ENCODE measurements around the gene CNTNAP5. TPM values are rescaled to one million over a fixed set of nuclear protein-coding genes. Genes with fewer than 3 reads are reported as not detected.

Gene CNTNAP5
- total RNA-seq, 1 donor from 2014 or later, result 22.0 TPM

DNA sequence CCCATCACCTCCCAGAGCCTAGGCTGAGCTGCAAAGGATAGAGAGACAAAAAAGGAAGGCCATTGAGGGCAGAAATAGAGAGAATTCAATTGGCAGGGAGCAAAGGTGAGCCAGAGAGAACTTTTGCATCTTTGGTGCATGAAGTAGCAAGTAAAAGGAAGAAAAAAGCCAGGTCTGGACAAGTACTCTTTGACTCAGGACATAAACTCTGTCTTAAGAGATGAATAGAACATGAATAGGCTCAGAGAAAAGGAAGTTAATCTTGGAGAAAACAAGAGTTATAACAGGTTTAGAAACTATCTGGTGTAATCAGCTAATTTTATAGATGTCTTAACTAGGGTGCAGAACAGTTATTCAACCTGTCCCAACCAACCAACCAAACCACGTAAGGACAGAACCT, 95.2 kb downstream of the CNTNAP5 start:
- no peaks in the 10 kb centered on the region for H3K27me3 Mint-ChIP-seq (ENCODE audit: unreplicated experiment)
- peaks cover 11% of the 10 kb centered on the region for H3K36me3 Mint-ChIP-seq (ENCODE audit: unreplicated experiment)
- peaks cover 2% of the 10 kb centered on the region for H3K9me3 Mint-ChIP-seq (ENCODE audit: unreplicated experiment)
- H3K27ac Mint-ChIP-seq (ENCODE audit: unreplicated experiment), result no peak overlapping the region
- DNase-seq, result no peak
- no peak overlapping the region for H3K4me3 Mint-ChIP-seq (ENCODE audit: unreplicated experiment)
- TF ChIP-seq, protein P1, sequence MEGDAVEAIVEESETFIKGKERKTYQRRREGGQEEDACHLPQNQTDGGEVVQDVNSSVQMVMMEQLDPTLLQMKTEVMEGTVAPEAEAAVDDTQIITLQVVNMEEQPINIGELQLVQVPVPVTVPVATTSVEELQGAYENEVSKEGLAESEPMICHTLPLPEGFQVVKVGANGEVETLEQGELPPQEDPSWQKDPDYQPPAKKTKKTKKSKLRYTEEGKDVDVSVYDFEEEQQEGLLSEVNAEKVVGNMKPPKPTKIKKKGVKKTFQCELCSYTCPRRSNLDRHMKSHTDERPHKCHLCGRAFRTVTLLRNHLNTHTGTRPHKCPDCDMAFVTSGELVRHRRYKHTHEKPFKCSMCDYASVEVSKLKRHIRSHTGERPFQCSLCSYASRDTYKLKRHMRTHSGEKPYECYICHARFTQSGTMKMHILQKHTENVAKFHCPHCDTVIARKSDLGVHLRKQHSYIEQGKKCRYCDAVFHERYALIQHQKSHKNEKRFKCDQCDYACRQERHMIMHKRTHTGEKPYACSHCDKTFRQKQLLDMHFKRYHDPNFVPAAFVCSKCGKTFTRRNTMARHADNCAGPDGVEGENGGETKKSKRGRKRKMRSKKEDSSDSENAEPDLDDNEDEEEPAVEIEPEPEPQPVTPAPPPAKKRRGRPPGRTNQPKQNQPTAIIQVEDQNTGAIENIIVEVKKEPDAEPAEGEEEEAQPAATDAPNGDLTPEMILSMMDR (IDR thresholded peaks at IDR 0.05; ENCODE audit: partially characterized antibody, unreplicated experiment), result no peak
- no peaks in the 10 kb centered on the region for H3K4me1 Mint-ChIP-seq (ENCODE audit: low read depth, unreplicated experiment)

DNA sequence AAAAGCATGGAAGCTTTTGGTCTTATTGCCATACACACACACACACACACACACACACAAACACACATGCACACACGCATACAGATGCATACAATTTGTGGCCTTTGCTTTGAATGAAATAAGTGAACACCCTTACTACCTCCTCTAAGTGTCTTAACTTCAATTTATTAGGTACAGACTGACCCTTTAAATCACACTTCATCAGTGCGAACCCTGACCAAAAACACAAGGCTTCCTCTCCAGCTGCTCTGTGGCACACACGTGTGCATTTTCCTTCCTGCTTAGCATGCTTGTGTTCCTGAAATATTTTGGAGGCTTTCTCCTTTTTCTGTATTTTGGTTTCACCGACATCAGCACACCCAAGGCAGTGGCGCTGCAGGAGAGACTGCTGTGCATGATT, 96.0 kb downstream of the CNTNAP5 start:
- H3K4me1 Mint-ChIP-seq (ENCODE audit: low read depth, unreplicated experiment), result no peaks in the 10 kb centered on the region
- no peak overlapping the region for H3K27ac Mint-ChIP-seq (ENCODE audit: unreplicated experiment)
- peaks cover 11% of the 10 kb centered on the region for H3K36me3 Mint-ChIP-seq (ENCODE audit: unreplicated experiment)
- DNase-seq, result no peak
- peaks cover 2% of the 10 kb centered on the region for H3K9me3 Mint-ChIP-seq (ENCODE audit: unreplicated experiment)
- no peak overlapping the region for H3K4me3 Mint-ChIP-seq (ENCODE audit: unreplicated experiment)
- no peaks in the 10 kb centered on the region for H3K27me3 Mint-ChIP-seq (ENCODE audit: unreplicated experiment)
- TF ChIP-seq, protein P1 (IDR thresholded peaks at IDR 0.05; ENCODE audit: partially characterized antibody, unreplicated experiment), result no peak

DNA sequence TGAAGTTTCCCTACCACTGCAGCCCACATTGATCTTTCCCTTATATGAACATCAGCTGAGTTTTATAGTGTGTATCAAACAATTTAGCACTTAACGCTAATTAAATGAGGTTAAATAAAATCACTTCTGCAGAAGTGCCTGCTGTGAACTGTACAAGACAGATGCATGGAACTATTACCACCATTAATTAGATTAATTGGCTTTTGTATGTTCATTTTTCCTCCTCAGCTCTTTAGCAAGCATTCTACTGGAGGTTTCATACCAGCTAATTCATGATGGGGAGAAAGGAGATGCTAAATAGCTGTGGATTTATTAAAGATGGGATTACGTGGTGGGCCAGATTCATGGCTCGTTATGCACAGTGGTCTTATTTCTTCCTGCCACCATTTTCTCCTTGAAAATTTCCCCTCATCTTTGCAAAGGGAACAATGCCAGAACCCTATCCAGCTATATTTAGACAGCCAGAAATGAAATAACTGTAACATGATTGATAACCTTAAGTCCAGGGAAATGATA, 96.7 kb downstream of the CNTNAP5 start:
- H3K27me3 Mint-ChIP-seq (ENCODE audit: unreplicated experiment), result no peaks in the 10 kb centered on the region
- no peak for DNase-seq
- H3K4me3 Mint-ChIP-seq (ENCODE audit: unreplicated experiment), result no peak overlapping the region

DNA sequence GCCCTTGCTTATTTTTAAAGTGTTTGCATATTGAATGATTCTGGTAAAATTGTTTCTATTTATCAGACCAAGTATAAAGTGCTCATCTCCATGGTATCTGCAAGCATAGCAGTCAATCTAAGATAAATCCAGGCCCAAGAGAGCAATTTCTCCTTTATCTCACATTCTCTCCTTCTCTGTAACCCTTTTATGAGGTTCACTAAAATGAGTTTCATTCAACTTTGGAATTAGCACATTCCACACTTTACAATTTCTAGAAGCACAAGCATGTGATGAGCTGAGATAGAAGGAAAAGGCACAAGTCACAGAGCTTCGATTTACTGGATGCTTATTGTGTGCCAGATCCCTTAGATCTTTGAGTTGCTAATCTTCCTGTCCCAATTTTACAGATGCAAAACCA, 97.3 kb downstream of the CNTNAP5 start:
- Mint-ChIP-seq H3K4me3 (ENCODE audit: unreplicated experiment) (no peak overlapping the region), H3K9me3 (ENCODE audit: unreplicated experiment) (peaks cover 2% of the 10 kb centered on the region), H3K27ac (ENCODE audit: unreplicated experiment) (no peak overlapping the region), H3K27me3 (ENCODE audit: unreplicated experiment) (no peaks in the 10 kb centered on the region), H3K36me3 (ENCODE audit: unreplicated experiment) (peaks cover 11% of the 10 kb centered on the region), H3K4me1 (ENCODE audit: low read depth, unreplicated experiment) (no peaks in the 10 kb centered on the region)
- DNase-seq, result no peak
- TF ChIP-seq, protein P1 (IDR thresholded peaks at IDR 0.05; ENCODE audit: partially characterized antibody, unreplicated experiment), result no peak

More for the DNA sequence above, 96.7 kb downstream of the CNTNAP5 start:
- TF ChIP-seq, protein P1 (IDR thresholded peaks at IDR 0.05; ENCODE audit: partially characterized antibody, unreplicated experiment), result no peak
- Mint-ChIP-seq H3K9me3 (ENCODE audit: unreplicated experiment) (peaks cover 2% of the 10 kb centered on the region), H3K27ac (ENCODE audit: unreplicated experiment) (no peak overlapping the region), H3K36me3 (ENCODE audit: unreplicated experiment) (peaks cover 11% of the 10 kb centered on the region), H3K4me1 (ENCODE audit: low read depth, unreplicated experiment) (no peaks in the 10 kb centered on the region)

DNA sequence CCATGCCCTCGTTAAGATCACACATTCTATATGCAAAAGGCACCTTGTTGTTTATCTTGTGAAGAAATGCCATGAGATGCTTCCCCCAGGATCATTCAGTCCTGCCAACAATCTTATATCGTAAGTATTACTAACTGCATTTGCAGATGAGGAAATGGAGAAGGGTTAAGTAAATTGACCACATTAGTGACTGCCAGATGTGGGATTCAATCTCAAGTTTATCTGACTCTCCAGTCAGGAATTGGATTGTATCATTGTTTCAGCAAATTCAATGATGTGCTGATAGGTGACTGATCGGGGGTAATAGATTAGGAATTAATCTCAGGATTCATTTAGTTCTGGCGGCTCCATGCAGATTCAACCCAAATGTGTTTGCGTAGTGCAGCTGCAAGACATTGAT, 106.2 kb downstream of the CNTNAP5 start:
- Mint-ChIP-seq H3K36me3 (ENCODE audit: unreplicated experiment) (no peaks in the 10 kb centered on the region), H3K4me1 (ENCODE audit: low read depth, unreplicated experiment) (no peaks in the 10 kb centered on the region), H3K27me3 (ENCODE audit: unreplicated experiment) (no peaks in the 10 kb centered on the region), H3K27ac (ENCODE audit: unreplicated experiment) (no peak overlapping the region), H3K9me3 (ENCODE audit: unreplicated experiment) (peaks cover 3% of the 10 kb centered on the region), H3K4me3 (ENCODE audit: unreplicated experiment) (no peak overlapping the region)
- DNase-seq, result no peak
- TF ChIP-seq, protein P1 (IDR thresholded peaks at IDR 0.05; ENCODE audit: partially characterized antibody, unreplicated experiment), result no peak
